ENCODE measurements around the gene DBP.
"Not testable (repeated sequence)": the region's sequence is repeated elsewhere in the genome, so short reads cannot be mapped to it uniquely, and the experiment has no call there.

The DBP gene

GRCh38 chr19:48636859-48637448 is at the start of gene DBP:
DBP (minus strand) TSS chr19:48637379; CDS start chr19:48636994, 385 bp downstream.
- DNase-seq: no peak

GRCh38 chr19:48686637-48687036 is 49.5 kb upstream of the DBP start:
- not testable (repeated sequence) for DNase-seq

- DNase-seq: no peak
Observed at GRCh38 chr19:48686088-48686487, 48.9 kb upstream of the DBP start.

GRCh38 chr19:48685583-48685982 is 48.4 kb upstream of the DBP start:
- DNase-seq: no peak

GRCh38 chr19:48683349-48683748 is 46.2 kb upstream of the DBP start:
- no peak for DNase-seq

GRCh38 chr19:48681127-48681470 is 43.9 kb upstream of the DBP start:
- DNase-seq: no peak

- DNase-seq: no peak
Observed at GRCh38 chr19:48680436-48681126, 43.4 kb upstream of the DBP start.

- not testable (repeated sequence) for DNase-seq
Observed at GRCh38 chr19:48680006-48680405, 42.8 kb upstream of the DBP start.

- DNase-seq: no peak
Observed at GRCh38 chr19:48678201-48678600, 41.0 kb upstream of the DBP start.

- DNase-seq: no peak
Observed at GRCh38 chr19:48676887-48677286, 39.7 kb upstream of the DBP start.

- DNase-seq: no peak
Observed at GRCh38 chr19:48676487-48676886, 39.3 kb upstream of the DBP start.

- peak; percentile 75 for DNase-seq
Observed at GRCh38 chr19:48674921-48675824, 38.0 kb upstream of the DBP start.

GRCh38 chr19:48674216-48674809 is 37.1 kb upstream of the DBP start:
- DNase-seq: no peak

- DNase-seq: no peak
Observed at GRCh38 chr19:48673436-48674100, 36.4 kb upstream of the DBP start.

GRCh38 chr19:48672994-48673393 is 35.8 kb upstream of the DBP start, which contains the start of gene NTN5:
NTN5 (minus strand) TSS chr19:48673017; CDS start chr19:48670986, 2,031 bp downstream.
- DNase-seq: no peak

- no peak for DNase-seq
Observed at GRCh38 chr19:48671446-48671995, 34.3 kb upstream of the DBP start.

- no peak for DNase-seq
Observed at GRCh38 chr19:48670699-48671445, 33.7 kb upstream of the DBP start.

- DNase-seq: no peak
Observed at GRCh38 chr19:48669903-48670668, 32.9 kb upstream of the DBP start.

GRCh38 chr19:48668761-48669160 is 31.6 kb upstream of the DBP start:
- DNase-seq: no peak

- no peak for DNase-seq
Observed at GRCh38 chr19:48668332-48668731, 31.2 kb upstream of the DBP start.

GRCh38 chr19:48665786-48666185 is 28.6 kb upstream of the DBP start:
- DNase-seq: no peak
